HG03103 (cell line): ENCODE measurements around the gene BEST3.

ENCODE experiments used
- ATAC-seq: cut with Tn5 transposase; IDR thresholded peaks from one replicate; pipeline ENCODE4 v1.9.1; 2021; ENCODE audit warnings: low read depth; ENCODE audit not compliant: unreplicated experiment

Gene BEST3

GRCh38 chr12:69698769-69699540 lies at the start of gene BEST3:
Gene BEST3 (minus strand): TSS chr12:69699303. CDS start chr12:69697798, 1,505 bp downstream.
- no peak for ATAC-seq

- no peak for ATAC-seq
These were observed 45.0 kb upstream of the BEST3 start for GRCh38 chr12:69744109-69744508.

- peak; percentile 27 for ATAC-seq
These were observed 40.4 kb upstream of the BEST3 start for GRCh38 chr12:69739287-69740191.

- peak; percentile 78 for ATAC-seq
These were observed 39.5 kb upstream of the BEST3 start, which contains the start of gene RAB3IP for GRCh38 chr12:69738351-69739286. Gene RAB3IP (plus strand): TSS chr12:69738860. CDS start chr12:69755409, 16,549 bp downstream.

- no peak for ATAC-seq
These were observed 34.5 kb upstream of the BEST3 start for GRCh38 chr12:69733638-69734037.

GRCh38 chr12:69732088-69732487 lies 33.0 kb upstream of the BEST3 start:
- no peak for ATAC-seq

GRCh38 chr12:69726922-69727321 lies 27.8 kb upstream of the BEST3 start:
- ATAC-seq, result no peak

- ATAC-seq, result no peak
These were observed 21.6 kb upstream of the BEST3 start for GRCh38 chr12:69720750-69721149.

- ATAC-seq, result no peak
These were observed 20.5 kb upstream of the BEST3 start for GRCh38 chr12:69719336-69720316.

- ATAC-seq, result no peak
These were observed 15.4 kb upstream of the BEST3 start for GRCh38 chr12:69714542-69714941.

GRCh38 chr12:69712826-69713225 lies 13.7 kb upstream of the BEST3 start:
- ATAC-seq, result no peak

GRCh38 chr12:69708649-69709048 lies 9.5 kb upstream of the BEST3 start:
- no peak for ATAC-seq

GRCh38 chr12:69704357-69704756 lies 5.3 kb upstream of the BEST3 start:
- no peak for ATAC-seq

GRCh38 chr12:69703146-69703642 lies 4.1 kb upstream of the BEST3 start:
- no peak for ATAC-seq

GRCh38 chr12:69701826-69702225 lies 2.7 kb upstream of the BEST3 start:
- no peak for ATAC-seq

- no peak for ATAC-seq
These were observed 1.0 kb downstream of the BEST3 start for GRCh38 chr12:69698054-69698453.

GRCh38 chr12:69694123-69694522 lies 5.0 kb downstream of the BEST3 start:
- ATAC-seq, result no peak

- no peak for ATAC-seq
These were observed 9.5 kb downstream of the BEST3 start for GRCh38 chr12:69689638-69690037.
